HG03175 (cell line): ENCODE results near the gene ITPR2.
A peak's percentile ranks its signal among the peaks of the same experiment; 100 is the strongest.
"Not testable (repeated sequence)": the region's sequence is repeated elsewhere in the genome, so short reads cannot be mapped to it uniquely, and the experiment has no call there.

Experiments used
- ATAC-seq: cut with Tn5 transposase; IDR thresholded peaks from one replicate; pipeline ENCODE4 v1.9.1; 2021; ENCODE audit warnings: mild to moderate bottlenecking, moderate library complexity; ENCODE audit not compliant: unreplicated experiment

The ITPR2 gene

DNA sequence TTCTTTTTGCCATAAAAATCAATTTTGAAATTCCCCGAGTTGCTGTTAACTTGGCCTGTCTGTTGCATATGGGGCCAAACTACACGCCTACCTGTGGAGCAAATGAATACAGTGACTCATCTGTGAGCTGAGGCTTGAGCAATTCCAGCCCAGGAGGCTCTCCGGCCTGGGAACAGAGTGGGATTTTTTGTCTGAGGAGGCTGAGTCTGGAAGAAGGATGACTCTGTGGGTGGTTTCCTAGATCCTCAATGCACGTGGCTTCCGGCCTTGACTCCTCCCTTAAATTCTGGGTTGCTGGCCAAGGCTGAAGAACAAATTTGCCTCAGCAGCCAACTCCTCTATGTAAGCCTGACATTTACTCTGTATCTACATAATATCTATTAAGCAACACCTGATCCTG is 513.5 kb downstream of the ITPR2 start:
- no peak for ATAC-seq

DNA sequence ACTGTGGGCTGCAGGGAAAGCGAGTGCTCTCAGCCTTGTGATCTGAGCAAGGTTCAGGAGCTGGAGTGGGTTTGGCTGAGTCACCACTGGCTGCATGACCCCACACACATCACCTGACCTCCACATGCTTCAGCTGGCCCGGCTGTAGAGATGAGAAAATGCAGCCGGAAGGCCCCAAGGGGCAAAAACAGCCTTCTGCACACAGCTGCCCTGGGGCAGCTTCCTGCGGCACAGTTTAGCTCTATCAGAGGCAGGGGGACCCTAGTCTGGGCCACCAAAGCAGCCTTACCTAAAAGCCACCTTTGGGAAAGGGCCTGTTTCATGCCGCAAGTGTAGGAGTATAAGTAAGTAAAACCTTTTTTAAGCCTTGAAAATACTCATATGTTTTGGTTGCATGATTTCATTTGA is 514.3 kb downstream of the ITPR2 start:
- ATAC-seq = peak; percentile 91

DNA sequence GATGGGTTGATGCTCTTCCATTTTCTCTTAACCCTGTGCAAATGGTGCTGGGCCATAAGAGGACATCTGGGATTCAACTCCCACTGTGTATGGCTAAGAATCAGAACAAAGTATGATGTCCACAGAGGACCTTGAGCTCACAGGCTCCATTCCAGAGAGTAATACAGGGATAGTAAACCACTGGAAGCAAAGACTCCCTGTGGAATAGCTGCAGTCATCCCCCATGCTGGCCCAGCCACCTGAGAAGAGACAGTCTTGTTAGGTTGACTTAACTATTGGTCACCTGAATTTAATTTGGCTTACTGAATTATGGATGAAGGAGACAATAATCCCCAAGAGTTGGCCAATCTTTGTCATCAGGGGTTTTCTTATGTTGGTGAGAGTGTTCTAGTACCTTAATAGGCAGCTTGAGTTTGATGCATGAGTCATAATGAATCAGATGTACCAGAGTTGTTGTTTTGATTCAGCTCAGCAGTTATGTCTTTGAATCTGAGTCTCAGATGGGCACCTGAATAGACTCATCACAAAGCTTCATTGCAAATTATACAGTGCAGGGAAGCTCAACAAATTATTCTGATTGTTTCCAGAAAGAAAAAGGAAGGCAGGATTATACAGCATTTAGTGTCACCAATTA is 514.9 kb downstream of the ITPR2 start:
- ATAC-seq = peak; percentile 75

DNA sequence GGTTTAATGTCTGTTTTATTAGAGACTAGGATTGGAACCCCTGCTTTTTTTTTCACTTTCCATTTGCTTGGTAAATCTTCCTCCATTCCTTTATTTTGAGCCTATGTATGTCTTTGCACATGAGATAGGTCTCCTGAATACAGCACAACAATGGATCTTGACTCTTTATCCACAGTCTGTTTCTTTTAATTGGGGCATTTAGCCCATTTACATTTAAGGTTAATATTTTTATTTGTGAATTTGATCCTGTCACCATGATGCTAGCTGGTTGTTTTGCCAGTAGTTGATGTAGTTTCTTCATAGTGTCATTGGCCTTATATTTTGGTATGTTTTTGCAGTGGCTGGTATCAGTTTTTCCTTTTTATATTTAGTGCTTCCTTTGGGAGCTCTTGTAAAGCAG is 518.9 kb downstream of the ITPR2 start:
- not testable (repeated sequence) for ATAC-seq

DNA sequence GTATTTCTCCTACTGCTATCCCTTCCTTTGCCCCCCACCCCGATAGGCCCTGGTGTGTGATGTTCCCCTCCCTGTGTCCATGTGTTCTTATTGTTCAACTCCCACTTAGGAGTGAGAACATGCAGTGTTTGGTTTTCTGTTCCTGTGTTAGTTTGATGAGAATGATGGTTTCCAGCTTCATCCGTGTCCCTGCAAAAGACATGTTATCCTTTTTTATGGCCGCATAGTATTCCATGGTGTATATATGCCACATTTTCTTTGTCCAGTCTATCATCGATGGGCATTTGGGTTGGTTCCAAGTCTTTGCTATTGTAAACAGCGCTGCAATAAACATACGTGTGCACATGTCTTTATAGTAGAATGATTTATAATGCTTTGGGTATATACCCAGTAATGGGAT is 522.5 kb downstream of the ITPR2 start:
- ATAC-seq = not testable (repeated sequence)

DNA sequence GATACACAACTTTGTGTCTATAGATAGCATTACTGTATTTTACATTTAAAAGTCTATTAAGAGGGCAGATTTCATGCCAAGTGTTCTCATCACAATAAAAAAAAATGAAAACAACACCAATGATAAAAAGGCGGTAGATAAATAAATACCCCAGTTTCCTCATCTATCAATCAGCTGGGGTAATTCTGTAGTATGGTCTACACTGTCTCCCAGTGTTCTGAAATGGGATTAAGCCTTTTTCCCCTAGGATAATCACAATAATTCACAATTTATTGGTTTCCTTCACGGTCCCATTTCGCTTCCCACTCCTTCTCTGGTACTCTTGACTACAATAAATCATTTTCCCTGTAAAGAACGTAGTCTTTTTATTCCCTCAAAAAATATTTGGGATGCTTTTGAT is 523.4 kb downstream of the ITPR2 start:
- no peak for ATAC-seq

DNA sequence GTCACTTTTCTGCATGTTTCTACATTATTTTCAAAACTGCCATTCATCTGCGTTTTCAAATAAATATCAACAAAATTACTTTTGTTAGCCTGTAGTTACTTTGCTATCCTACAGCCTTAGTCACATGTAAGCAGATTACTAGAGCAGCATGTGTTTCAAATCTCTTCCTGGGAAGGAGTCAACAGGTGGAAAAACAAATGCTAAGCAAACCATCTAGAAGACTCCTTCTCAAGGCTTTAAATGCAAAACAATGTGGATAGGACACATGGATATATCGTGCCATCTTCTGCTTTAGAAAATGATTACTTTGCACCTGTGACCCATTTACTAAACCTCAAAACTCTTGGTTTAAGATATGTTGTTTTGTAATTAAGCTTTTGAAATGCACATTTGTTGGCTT is 528.7 kb downstream of the ITPR2 start:
- ATAC-seq = no peak

DNA sequence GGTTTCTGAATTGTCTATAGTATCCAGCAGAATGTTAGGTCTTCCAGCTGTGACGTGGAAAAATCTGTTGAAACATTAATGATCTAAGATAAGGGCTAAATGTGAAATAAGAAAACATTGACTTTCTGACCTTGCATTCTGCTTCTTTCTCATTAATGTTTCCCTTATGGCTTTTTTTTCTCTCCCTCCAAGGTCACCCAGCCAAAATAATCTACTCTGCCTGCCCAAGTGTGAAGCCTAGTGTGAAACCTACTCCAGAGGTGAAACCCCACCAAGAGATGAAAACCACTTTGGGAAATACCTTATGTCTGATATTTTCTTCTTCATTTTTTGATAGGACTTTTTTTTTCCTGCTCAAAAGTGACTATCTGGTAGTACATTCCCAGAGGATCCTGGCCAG is 529.6 kb downstream of the ITPR2 start:
- no peak for ATAC-seq

DNA sequence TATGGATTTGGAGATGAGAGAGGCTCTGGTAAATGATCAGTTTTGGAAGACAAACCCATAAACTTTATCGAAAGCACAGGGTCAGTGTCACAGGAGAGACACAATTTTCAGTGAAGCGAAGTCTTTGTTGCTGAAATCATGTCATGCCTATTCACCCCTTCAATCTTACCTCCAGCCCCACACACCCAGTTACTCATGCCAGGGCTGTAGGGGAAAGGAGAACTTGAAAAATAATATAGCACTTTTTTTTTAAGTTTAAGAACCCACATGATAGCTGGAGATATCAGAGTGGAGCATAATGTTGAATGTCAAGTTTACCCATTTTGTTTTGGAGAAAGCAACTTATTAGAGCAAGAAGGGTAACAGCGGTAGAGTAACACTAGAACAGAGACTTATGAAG is 530.2 kb downstream of the ITPR2 start:
- ATAC-seq = no peak

DNA sequence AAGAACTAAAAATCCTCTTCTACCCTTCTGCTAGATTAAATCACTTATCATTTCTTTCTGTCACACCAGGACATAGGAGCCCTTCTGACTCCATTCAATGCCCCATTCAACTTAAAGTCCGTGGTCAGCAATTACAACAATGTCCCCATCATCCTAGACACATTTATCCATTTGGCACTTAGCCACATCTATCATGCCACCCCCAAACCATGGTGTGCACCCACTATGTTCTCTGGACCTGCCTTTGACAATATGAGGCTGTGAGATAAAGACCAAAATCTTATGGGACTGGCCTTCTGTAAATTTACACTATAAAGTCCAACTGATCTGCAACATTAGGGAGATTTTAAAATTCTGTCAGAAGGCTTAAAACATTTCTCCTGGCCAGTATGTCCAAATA is 533.2 kb downstream of the ITPR2 start:
- no peak for ATAC-seq

DNA sequence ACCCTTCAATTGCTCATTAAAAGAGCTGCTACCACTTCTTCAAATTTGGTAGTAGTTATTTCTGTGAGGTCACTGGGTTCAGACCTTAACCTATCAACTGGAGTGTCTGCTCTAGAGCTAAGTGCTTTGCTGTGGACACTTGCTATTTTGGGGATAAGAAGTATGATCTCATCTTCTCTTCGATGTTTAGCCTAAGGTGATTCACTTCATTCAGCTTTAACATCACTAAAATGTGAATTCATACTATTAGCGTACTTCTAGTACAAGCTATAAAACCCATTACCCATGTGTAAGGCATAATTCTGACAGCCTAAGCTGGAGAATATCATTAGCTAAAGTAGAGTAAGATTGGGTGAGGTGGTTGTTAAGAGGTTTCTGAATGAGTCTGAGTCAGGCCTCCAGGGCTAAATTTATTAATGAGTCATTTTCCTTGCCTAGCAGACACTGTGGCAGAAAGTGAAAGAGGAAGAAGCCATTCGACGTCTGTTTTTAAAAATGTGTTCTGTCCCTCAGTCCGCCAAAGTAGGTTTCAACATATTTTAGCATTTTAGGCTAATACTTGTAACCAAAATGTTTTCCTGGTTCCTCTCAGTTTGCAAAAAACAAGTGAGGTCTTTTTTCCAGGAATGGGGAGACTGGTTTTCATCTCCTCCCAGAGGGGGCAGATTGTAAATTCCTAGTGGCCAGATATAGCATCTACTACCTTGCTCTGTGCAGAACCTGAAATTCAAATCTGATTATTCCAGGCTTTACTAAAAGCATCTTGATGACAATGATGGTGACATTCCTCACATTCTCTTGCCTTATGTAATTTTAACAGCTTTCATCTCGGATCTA is 534.0 kb downstream of the ITPR2 start:
- peak; percentile 98 for ATAC-seq

DNA sequence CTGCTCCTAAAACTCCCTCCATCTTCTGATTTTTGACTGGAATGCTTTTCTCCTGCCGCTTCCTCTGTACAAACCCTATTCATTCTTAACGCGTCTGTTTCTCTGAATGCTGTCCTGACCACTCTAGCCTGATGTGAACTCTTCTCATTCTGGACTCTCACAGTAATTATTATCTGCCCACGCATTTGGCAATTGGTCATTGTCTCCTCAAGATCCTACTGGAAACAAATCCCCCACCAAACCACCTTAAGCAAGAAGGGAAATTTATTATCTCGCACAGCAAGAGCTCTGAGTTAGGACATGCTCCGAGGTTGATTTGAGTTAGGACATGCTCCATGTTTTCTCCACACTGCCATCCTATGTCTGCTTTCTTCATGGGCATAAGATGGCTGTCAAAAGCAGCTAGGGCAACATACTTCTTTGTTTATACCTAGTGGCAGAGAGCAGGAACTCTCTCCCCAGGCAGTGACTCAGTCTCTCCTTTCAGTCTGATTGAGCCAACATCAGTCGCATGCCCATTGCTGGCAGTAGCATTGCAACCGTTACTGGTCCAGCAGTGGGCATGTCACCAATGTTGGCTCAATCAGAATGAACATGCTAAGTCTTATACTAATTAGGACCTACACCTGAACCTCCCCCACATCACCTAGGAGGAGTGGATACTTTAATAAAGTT is 535.5 kb downstream of the ITPR2 start:
- ATAC-seq = no peak

DNA sequence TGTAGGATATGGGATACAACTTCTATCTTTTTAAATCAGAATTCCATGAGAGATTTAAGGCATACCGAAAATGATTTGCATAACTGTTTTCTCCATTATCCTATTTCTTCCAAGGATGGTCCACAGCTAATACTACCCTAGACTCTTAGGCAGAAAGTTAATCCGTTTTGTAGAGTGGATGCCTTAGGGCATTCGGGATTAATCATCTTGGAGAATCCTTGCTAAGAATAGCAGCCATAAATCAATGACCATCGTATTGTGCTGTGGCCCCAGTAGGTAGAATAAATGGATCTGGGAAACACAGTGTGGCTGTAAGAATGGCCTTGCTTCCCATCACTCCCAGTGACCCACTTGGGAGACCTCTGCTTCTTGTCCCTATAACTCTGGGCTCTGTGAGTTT is 538.0 kb downstream of the ITPR2 start:
- no peak for ATAC-seq

DNA sequence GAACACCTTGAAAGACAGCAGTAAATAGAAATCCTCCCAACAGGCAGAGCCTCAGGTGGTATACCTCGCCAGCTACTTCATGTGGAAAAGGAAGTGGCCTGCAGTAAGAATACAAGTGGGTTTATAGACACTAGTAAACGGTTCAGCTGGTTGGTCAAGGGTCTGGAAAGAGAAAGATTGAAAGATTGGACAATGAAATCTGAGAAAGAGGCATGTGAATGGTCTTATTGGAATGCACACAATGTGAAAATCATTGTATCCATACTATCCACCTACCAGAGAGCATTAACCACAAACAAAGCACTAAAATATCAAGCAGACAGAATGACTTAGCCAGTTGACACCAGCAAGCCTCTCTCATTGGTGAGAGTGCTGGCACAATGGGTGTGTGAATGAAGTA is 539.4 kb downstream of the ITPR2 start:
- no peak for ATAC-seq

DNA sequence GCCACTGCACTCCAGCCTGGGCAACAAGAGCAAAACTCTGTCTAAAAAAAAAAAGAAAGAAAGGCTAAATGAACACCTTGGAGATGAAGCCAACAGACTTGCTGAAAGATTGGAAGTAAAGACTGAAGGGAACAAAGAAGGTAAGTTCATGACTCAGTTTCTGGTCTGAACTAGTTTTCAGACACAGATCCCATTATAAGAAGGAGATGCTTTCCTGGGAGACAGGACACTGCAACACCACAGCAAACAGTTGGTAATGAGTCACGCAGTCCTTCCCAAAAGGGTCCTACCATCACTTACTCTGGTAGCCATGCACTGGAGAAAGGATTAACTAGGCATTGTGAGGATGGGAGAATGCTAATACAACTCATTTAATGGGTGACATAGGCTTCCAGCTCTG is 540.4 kb downstream of the ITPR2 start:
- no peak for ATAC-seq

DNA sequence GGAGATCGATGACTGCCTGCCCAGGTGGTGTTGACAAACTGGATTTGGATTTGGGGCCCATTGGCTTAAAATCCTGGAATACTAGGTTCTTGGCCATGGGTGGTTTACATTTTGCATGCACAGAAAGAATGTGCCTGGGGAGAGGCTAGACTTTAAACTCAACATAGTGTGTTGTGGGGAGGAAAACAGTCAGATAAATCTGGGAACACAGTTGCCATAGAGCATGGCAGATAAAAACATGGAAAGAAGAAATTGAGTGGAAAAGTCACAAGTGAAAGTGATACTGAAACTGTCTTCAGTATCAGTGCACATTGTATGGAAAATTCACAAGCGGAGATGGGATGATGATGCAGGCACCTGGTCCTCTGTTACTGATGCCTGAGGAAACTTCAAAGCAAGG is 542.4 kb downstream of the ITPR2 start:
- ATAC-seq = no peak

DNA sequence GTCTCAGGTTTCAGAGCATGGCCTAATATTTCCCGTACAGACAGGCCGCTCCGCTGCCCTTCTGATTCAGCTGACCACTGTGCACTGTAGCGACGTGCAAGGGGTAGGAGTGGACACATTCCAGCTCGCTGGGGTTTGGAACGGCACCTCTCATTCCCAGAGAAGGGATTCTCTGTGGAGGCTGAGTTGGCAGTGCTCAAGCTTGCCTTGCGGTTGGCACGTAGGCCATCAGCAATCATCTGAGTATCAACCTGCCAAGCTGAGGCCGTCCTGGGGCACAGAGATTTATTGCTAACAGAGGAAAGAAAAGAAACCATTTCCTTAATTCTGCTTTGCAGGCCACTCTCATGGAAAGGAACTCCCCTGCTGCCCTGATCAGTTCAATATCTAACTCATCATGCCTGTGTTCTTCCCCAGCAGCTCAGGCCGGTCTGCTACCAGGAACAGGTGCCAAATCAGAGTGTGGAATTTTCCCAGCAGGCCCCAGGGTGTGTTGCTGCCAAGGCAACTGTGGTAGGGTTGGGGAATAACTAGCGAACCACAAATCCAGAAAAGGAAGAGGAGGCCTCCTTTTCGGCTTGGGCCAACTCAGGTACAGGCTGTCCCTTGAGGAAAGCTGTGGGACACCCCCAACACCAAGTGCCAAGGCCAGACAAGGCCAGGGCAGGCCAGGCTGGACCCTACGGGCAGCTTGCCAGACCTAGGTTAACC is 545.2 kb downstream of the ITPR2 start:
- no peak for ATAC-seq
